ENCODE measurements around the gene DERA. TPM values are rescaled to one million over a fixed set of nuclear protein-coding genes. Genes with fewer than 3 reads are reported as not detected.
"Not testable (repeated sequence)": the region's sequence is repeated elsewhere in the genome, so short reads cannot be mapped to it uniquely, and the experiment has no call there.

Gene DERA
- total RNA-seq, 1 donor from 2014 or later: 41.9 TPM

DNA sequence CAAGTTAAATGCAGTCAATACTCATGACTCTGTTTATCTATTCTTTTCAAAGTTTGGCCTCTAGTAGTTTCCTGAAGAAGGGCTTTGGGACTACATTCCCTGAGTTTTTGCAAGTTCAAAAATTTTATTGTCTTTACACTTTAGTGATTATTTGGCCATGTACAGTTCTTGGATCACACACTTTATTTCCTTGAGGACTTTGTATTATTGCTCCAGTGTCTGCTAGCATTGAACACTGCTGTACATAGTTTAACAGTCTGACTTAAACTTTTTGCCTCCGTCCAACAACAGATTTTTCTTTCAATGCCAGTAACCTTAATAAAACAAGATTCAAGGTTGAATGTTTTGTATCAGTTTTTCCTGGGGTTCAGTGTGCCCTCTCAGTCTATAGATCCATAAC lies 132.3 kb downstream of the DERA start:
- TF ChIP-seq, protein P1, sequence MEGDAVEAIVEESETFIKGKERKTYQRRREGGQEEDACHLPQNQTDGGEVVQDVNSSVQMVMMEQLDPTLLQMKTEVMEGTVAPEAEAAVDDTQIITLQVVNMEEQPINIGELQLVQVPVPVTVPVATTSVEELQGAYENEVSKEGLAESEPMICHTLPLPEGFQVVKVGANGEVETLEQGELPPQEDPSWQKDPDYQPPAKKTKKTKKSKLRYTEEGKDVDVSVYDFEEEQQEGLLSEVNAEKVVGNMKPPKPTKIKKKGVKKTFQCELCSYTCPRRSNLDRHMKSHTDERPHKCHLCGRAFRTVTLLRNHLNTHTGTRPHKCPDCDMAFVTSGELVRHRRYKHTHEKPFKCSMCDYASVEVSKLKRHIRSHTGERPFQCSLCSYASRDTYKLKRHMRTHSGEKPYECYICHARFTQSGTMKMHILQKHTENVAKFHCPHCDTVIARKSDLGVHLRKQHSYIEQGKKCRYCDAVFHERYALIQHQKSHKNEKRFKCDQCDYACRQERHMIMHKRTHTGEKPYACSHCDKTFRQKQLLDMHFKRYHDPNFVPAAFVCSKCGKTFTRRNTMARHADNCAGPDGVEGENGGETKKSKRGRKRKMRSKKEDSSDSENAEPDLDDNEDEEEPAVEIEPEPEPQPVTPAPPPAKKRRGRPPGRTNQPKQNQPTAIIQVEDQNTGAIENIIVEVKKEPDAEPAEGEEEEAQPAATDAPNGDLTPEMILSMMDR (IDR thresholded peaks at IDR 0.05; ENCODE audit: unreplicated experiment): no peak
- Mint-ChIP-seq H3K27me3 (no peaks in the 10 kb centered on the region), H3K4me3 (ENCODE audit: low read depth) (no peak overlapping the region), H3K4me1 (ENCODE audit: low read depth) (no peaks in the 10 kb centered on the region), H3K9me3 (ENCODE audit: low read depth) (peaks cover 19% of the 10 kb centered on the region), H3K36me3 (ENCODE audit: insufficient read depth) (peaks cover 7% of the 10 kb centered on the region), H3K27ac (no peak overlapping the region)
- DNase-seq (ENCODE audit: low spot score, unreplicated experiment): no peak

DNA sequence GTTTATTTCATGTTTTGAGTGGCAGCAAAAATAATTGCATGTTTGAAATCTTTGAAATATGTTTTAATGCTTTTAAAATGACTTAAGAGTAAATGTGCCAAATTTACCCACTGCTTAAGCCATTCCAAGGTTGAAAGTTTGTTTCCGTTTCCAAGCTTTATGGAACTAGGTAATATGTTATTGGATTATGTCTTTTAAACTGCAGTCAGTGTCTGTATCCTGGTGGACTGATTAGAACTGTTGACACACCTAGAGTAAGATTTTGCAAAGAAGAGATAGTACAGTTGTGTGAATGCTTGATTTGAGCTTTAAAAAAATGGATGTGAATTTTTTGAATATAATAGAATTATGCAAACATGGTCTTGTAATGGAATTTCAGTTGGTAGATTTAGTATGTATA lies 135.1 kb downstream of the DERA start:
- no peak overlapping the region for H3K4me3 Mint-ChIP-seq (ENCODE audit: low read depth)
- peaks cover 33% of the 10 kb centered on the region for H3K9me3 Mint-ChIP-seq (ENCODE audit: low read depth)
- H3K27ac Mint-ChIP-seq: no peak overlapping the region
- H3K4me1 Mint-ChIP-seq (ENCODE audit: low read depth): no peaks in the 10 kb centered on the region
- H3K36me3 Mint-ChIP-seq (ENCODE audit: insufficient read depth): peaks cover 9% of the 10 kb centered on the region
- no peaks in the 10 kb centered on the region for H3K27me3 Mint-ChIP-seq
- DNase-seq (ENCODE audit: low spot score, unreplicated experiment): no peak
- TF ChIP-seq, protein P1 (IDR thresholded peaks at IDR 0.05; ENCODE audit: unreplicated experiment): no peak

DNA sequence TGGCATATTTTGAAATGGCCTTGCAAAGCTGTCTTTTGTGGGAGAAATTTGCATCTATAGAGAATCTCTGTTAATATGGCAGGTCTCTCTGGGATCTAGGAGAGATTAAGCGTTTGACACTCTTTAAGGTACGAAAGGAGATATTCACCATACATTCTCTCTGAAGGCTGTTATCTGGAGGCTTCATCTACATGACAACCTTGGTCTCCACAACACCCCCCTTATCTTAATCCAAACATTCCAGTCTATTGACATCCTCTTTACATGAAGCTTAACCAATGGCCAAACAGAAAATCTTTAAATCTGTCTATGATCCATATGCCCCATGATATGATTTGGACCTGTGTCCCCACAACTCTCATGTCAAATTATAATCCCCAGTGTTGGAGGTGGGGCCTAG lies 137.4 kb downstream of the DERA start:
- no peaks in the 10 kb centered on the region for H3K27me3 Mint-ChIP-seq
- H3K36me3 Mint-ChIP-seq (ENCODE audit: insufficient read depth): peaks cover 10% of the 10 kb centered on the region
- H3K4me3 Mint-ChIP-seq (ENCODE audit: low read depth): no peak overlapping the region
- no peak overlapping the region for H3K27ac Mint-ChIP-seq
- no peak for DNase-seq (ENCODE audit: low spot score, unreplicated experiment)
- no peaks in the 10 kb centered on the region for H3K4me1 Mint-ChIP-seq (ENCODE audit: low read depth)
- TF ChIP-seq, protein P1 (IDR thresholded peaks at IDR 0.05; ENCODE audit: unreplicated experiment): no peak
- H3K9me3 Mint-ChIP-seq (ENCODE audit: low read depth): peaks cover 38% of the 10 kb centered on the region

DNA sequence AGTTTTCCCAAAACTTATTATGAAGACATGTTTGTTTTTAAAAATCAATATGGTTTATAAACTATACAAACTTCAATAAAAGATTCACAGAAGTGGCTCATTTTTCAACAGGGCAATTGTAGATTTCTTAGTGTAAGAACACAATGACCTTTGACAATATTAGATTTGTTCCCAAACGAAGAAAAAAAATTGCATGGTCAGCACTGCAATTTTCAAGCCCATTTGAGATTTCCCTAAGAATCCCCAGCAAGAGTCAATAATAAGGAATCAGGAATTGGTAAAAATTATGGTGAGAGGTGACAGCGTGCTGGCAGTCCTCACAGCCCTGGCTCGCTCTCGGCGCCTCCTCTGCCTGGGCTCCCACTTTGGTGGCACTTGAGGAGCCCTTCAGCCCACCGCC lies 145.8 kb downstream of the DERA start:
- Mint-ChIP-seq H3K9me3 (ENCODE audit: low read depth) (peaks cover 22% of the 10 kb centered on the region), H3K4me1 (ENCODE audit: low read depth) (no peaks in the 10 kb centered on the region), H3K27me3 (no peaks in the 10 kb centered on the region), H3K36me3 (ENCODE audit: insufficient read depth) (peaks cover 2% of the 10 kb centered on the region), H3K27ac (no peak overlapping the region), H3K4me3 (ENCODE audit: low read depth) (no peak overlapping the region)
- DNase-seq (ENCODE audit: low spot score, unreplicated experiment): no peak
- TF ChIP-seq, protein P1 (IDR thresholded peaks at IDR 0.05; ENCODE audit: unreplicated experiment): no peak

DNA sequence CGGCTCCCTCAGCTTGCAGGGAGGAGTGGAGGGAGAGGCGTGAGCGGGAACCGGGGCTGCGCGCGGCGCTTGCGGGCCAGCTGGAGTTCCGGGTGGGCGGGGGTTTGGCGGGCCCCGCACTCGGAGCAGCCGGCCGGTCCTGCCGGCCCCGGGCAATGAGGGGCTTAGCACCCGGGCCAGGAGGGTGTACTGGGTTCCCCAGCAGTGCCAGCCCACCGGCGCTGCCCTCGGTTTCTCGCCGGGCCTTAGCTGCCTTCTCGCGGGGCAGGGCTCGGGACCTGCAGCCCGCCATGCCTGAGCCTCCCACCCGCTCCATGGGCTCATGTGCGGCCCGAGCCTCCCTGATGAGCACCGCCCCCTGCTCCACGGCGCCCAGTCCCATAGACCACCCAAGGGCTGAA lies 146.2 kb downstream of the DERA start:
- H3K9me3 Mint-ChIP-seq (ENCODE audit: low read depth): peaks cover 22% of the 10 kb centered on the region
- not testable (repeated sequence) for DNase-seq (ENCODE audit: low spot score, unreplicated experiment); H3K4me1 Mint-ChIP-seq (ENCODE audit: low read depth); H3K4me3 Mint-ChIP-seq (ENCODE audit: low read depth); H3K27ac Mint-ChIP-seq; H3K27me3 Mint-ChIP-seq; H3K36me3 Mint-ChIP-seq (ENCODE audit: insufficient read depth)

DNA sequence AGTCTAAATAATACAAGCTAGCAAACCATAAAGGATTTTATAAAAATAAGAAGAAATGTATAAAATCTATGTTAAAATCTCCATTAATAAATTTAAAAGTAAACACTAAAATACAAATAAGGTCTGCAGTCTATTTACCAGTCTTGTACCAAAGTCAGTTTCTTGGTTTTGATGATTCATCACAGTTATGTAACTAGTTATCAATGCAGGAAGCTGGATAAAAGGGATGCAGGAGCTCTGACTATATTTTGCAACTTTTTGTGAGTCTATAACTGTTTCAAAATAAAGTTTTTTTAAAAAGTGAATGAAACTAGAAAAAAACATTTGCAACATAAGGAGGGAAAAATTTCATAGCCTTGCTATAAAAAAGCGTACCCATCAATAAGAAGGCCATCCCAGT lies 151.5 kb downstream of the DERA start:
- H3K9me3 Mint-ChIP-seq (ENCODE audit: low read depth): peaks cover 3% of the 10 kb centered on the region

More for the DNA sequence above, 151.5 kb downstream of the DERA start:
- no peak for DNase-seq (ENCODE audit: low spot score, unreplicated experiment)
- TF ChIP-seq, protein P1 (IDR thresholded peaks at IDR 0.05; ENCODE audit: unreplicated experiment): no peak
- no peak overlapping the region for H3K27ac Mint-ChIP-seq
- H3K27me3 Mint-ChIP-seq: no peaks in the 10 kb centered on the region
- no peaks in the 10 kb centered on the region for H3K36me3 Mint-ChIP-seq (ENCODE audit: insufficient read depth)
- no peaks in the 10 kb centered on the region for H3K4me1 Mint-ChIP-seq (ENCODE audit: low read depth)
- no peak overlapping the region for H3K4me3 Mint-ChIP-seq (ENCODE audit: low read depth)

All from progenitor cell of endocrine pancreas (in vitro differentiated cells).